Activated T-cell treated with anti-CD3 and anti-CD28 coated beads for 1 hour (primary cell): ENCODE measurements around the gene LRIT3.

ENCODE experiments used
- DNase-seq: peaks from one replicate; pipeline ENCODE4 v3.0.0-alpha.2; 2020; ENCODE audit warnings: low read depth

Gene LRIT3

DNA sequence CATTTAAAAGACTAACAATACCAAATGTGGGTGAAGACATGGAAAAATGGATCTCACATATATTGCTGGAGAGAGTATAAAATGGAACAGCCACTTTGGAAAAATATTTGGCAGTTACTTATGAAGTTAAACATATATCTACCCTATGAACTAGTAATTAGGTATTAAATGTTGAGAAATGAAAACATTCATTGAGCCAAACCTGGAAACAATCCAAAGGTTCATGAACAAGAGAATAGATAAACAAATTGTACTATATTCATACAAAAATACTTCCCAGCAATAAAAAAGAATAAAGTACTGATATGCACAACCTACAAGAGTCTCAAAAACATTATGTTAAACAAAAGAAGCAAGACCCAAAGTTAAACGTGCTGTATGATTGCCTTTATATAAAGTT lies 60.8 kb downstream of the LRIT3 start:
- no peak for DNase-seq

DNA sequence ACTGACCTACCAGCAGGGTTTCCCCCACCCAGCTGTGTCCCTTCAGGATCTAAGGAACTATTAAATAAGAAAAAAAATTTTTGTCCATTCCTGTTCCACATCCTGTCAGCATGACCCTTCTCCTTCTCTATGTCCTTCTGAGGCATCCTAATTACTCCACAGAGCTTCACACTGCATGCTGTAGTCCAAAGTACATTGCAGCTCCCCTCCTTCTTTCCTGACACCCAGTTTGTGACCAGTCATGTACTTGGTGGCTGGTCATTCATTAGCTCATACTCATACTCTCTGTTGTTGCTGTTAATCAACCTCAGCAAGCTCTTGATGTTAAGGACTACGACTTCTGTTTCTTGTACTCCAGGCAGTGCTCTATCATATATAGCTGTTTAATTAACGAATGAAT lies 62.3 kb downstream of the LRIT3 start:
- DNase-seq: no peak

DNA sequence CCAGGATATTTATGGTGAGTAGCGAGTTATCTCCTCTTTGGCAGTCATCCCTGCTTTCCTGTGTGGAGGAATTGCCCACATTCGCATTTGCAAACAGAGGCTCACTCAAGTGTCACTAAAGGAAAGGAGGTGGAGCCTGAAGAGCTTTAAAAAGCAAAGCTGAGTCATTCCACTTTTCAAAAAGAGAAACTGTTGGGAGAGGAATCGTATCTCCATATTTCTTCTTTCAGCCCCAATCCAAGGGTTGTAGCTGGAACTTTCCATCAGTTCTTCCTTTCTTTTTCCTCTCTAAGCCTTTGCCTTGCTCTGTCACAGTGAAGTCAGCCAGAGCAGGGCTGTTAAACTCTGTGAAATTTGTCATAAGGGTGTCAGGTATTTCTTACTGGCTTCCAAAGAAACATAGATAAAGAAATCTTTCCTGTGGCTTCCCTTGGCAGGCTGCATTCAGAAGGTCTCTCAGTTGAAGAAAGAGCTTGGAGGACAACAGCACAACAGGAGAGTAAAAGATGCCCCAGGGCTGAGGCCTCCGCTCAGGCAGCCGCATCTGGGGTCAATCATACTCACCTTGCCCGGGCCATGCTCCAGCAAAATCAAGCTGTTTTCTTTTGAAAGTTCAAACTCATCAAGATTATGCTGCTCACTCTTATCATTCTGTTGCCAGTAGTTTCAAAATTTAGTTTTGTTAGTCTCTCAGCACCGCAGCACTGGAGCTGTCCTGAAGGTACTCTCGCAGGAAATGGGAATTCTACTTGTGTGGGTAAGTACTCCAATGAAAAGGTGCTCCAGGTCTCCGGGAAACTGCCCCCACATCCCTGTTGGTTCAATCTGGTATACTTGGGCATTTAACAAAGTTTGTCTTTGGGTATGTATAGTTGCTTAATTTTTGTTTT lies 65.0 kb downstream of the LRIT3 start, which contains the start of gene EGF:
TSS of gene EGF (plus strand) at position 178 of the 890 bp plus-strand sequence. CDS start at position 631, 453 bp downstream.
- DNase-seq: no peak

DNA sequence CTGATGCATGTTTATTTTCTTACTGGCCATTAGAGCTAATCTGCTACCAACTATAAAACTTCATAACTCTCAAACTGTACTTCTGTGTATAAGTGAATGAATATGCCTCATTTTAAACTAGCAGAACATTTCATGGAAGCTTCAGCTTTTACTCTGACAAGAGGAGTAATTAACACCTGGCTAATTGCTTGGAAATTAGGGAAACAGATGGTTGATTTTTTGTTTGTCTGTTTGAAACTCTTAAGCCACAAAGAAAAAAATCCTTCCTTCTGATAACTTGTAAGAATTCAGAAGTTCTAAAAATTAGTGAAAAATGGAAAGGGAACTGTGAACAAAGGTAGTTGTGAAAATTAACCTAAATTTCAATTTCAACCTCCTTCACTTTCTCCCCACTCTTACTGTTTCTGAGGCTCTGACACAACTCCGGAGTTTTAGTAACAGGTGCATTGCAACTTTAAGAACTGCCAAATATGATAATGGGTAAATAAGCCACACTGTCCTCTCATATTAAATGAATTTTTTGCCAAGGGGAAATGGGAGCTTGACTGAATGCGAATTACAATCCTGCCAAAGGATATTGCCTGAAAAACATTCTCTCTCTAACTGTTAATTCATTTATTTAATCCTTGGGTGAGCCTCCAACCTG lies 65.8 kb downstream of the LRIT3 start:
- no peak for DNase-seq

DNA sequence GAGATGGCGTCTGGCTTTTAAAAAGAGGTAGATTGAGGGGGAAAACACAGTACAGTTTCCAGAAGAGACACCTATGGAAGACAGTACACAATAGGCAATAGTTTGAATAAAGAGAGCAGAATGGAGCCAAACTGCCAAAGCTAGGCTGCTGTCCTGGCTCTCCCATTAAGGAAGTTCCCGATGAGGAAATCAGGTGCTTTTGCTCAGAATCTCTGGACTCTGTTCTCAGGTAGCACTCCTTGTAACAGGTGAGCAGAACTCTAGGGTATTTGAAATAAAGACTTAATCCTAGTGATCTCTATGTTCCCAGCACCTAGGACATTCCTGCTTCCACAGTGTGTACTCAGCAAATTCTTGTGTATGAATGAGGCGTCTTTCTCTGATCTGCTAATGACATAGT lies 66.4 kb downstream of the LRIT3 start:
- no peak for DNase-seq

DNA sequence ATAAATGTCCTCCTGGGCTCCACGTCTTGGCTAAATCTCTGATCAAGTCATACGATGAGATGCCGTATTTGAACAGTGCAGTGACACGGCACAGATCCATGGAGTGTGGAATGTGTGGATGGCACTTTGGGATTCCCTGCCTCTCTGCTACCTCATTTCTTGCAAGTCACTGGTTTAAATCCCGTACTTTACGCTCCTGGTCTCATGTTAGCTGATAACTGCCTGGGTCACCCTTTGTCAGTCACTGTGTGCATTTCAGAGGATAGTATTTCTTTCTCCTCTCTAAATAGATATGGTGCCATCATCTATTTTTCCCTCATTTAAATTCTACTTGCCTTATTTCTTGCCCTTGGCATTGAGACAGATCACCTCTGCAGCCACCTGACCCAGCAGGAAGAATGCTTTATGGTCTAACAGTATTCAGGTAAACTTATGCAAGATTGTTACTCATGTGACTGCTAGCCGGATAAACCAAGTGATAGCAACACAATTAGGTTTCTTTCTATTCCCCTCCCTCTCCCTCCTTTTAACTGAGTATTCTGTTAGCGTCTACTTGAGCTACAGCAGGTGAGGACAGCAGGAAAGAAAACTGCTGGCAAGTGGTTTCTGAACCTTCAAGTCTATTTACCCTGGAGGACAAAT lies 67.6 kb downstream of the LRIT3 start:
- no peak for DNase-seq

DNA sequence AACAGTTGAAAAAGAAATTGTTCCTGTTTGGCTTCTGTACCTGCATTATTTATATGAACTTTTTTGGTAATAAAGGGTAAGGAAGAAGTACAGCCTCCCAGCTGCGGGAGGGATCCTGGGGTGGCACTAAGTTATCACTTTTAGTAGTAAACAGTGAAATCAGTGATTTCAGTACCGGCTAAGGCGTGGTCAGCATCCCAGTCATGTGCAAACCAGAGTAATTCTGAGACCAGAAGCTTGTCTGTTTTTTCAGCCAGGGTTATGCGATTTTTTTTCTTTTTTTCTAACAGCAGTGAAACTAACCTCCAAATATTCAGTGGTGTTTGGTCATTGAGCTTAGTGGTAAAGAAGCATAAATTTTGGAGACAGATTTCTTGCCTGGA lies 68.1 kb downstream of the LRIT3 start:
- DNase-seq: no peak

DNA sequence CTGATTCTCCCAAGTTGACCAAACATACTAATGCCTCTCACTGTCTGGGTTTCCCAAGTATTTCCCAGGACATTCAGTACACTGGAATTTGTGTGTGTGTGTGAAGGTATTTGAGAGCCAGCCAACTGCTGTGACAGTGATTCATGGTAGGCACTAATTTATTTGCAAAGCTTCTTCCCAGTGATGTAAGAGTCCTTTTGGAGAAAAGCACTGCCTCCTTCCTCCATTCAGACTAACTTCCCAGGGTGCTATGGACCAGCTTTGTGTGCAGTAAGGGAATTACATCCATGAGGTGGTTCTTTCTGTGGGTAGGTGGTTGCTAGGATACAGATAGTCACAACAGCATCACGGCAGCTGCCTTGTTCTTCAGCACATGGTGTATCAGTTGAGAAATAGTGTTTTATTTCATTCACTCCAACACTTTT lies 73.5 kb downstream of the LRIT3 start:
- no peak for DNase-seq
